Stimulated activated CD4-positive, alpha-beta T cell treated with anti-CD3 and anti-CD28 coated beads, Interleukin-1b, Interleukin-23, amount 100 ng/mL, for 1 hour (primary cell): ENCODE results near the gene GALNT5.
"Not testable (repeated sequence)": the region's sequence is repeated elsewhere in the genome, so short reads cannot be mapped to it uniquely, and the experiment has no call there.

Source experiments
- DNase-seq, 2 donors: peaks; one replicate each; pipeline ENCODE4 v3.0.0-alpha.2; 2020; ENCODE audit warnings: low read depth in 2 of 2

GALNT5 gene

GRCh38 chr2:157246765-157247407 lies 10.6 kb upstream of the GALNT5 start:
- DNase-seq = no peak

- DNase-seq = no peak
Observed at GRCh38 chr2:157250836-157251235, 6.7 kb upstream of the GALNT5 start.

GRCh38 chr2:157251932-157252331 lies 5.6 kb upstream of the GALNT5 start:
- no peak for DNase-seq

- DNase-seq = no peak
Observed at GRCh38 chr2:157252529-157252928, 5.0 kb upstream of the GALNT5 start.

- DNase-seq = no peak
Observed at GRCh38 chr2:157254041-157254440, 3.5 kb upstream of the GALNT5 start.

GRCh38 chr2:157255746-157256145 lies 1.8 kb upstream of the GALNT5 start:
- no peak for DNase-seq

GRCh38 chr2:157256626-157257025 lies 879 bp upstream of the GALNT5 start:
- DNase-seq = no peak

- DNase-seq = no peak
Observed at GRCh38 chr2:157258520-157259326, 1.2 kb downstream of the GALNT5 start.

GRCh38 chr2:157259386-157259785 lies 1.9 kb downstream of the GALNT5 start:
- DNase-seq = no peak

GRCh38 chr2:157259960-157260359 lies 2.5 kb downstream of the GALNT5 start:
- no peak for DNase-seq

GRCh38 chr2:157260533-157261198 lies 3.2 kb downstream of the GALNT5 start:
- DNase-seq = no peak

- DNase-seq = peak in 1 of 2 donors; percentile 21
Observed at GRCh38 chr2:157261199-157261782, 3.8 kb downstream of the GALNT5 start.

- DNase-seq = no peak
Observed at GRCh38 chr2:157262248-157262647, 4.7 kb downstream of the GALNT5 start.

- DNase-seq = no peak
Observed at GRCh38 chr2:157264099-157264498, 6.6 kb downstream of the GALNT5 start.

- no peak for DNase-seq
Observed at GRCh38 chr2:157265825-157266224, 8.3 kb downstream of the GALNT5 start.

- no peak for DNase-seq
Observed at GRCh38 chr2:157267476-157267875, 10.0 kb downstream of the GALNT5 start.

GRCh38 chr2:157269060-157269459 lies 11.6 kb downstream of the GALNT5 start:
- DNase-seq = no peak

GRCh38 chr2:157269922-157270321 lies 12.4 kb downstream of the GALNT5 start:
- no peak for DNase-seq

- DNase-seq = no peak
Observed at GRCh38 chr2:157271590-157272203, 14.2 kb downstream of the GALNT5 start.

- DNase-seq = not testable (repeated sequence)
Observed at GRCh38 chr2:157279311-157279710, 21.8 kb downstream of the GALNT5 start.

GRCh38 chr2:157281316-157281715 lies 23.8 kb downstream of the GALNT5 start:
- no peak for DNase-seq

GRCh38 chr2:157283468-157283867 lies 26.0 kb downstream of the GALNT5 start:
- DNase-seq = no peak
